K562 (cell line): Measurements from ENCODE around the gene TESK1. TPM values are rescaled to one million over a fixed set of nuclear protein-coding genes. Genes with fewer than 3 reads are reported as not detected.

Source experiments
- BHLHE40 ChIP-seq: IDR thresholded peaks from 2 replicates; pipeline ENCODE4 v1.6.1; 2011; ENCODE audit warnings: low read length, improper control_type of control experiment
- BMI1 ChIP-seq: fragments of 150-350 bp; IDR thresholded peaks from 2 replicates; pipeline ENCODE4 v1.6.1; 2014; ENCODE audit warnings: low read length
- BRD9 ChIP-seq: fragments of 450-650 bp; IDR thresholded peaks from 2 replicates; pipeline ENCODE4 v1.6.1; 2018; ENCODE audit warnings: low read depth; ENCODE audit not compliant: partially characterized antibody
- CBX2 ChIP-seq: fragments of 200-600 bp; sonication (generic); IDR thresholded peaks from one replicate; pipeline ENCODE4 v1.6.1; 2012; ENCODE audit warnings: mild to moderate bottlenecking, low read length, inconsistent platforms; ENCODE audit not compliant: insufficient read depth, poor library complexity, severe bottlenecking
- CHD4 ChIP-seq: fragments of 200-600 bp; sonication (generic); IDR thresholded peaks from 3 replicates; pipeline ENCODE4 v1.6.1; 2012; ENCODE audit warnings: low read depth, mild to moderate bottlenecking, mixed read lengths, low read length, inconsistent platforms; ENCODE audit not compliant: insufficient read depth, insufficient replicate concordance, poor library complexity, severe bottlenecking
- ELF4 ChIP-seq: fragments of 450-650 bp; formaldehyde crosslinking; IDR thresholded peaks from 2 replicates; pipeline ENCODE4 v1.4.0; 2022; ENCODE audit warnings: missing genetic modification characterization
- FOS ChIP-seq: IDR thresholded peaks from 3 replicates; pipeline ENCODE4 v1.6.1; 2011; ENCODE audit not compliant: insufficient read length; ENCODE audit errors: extremely low read depth
- GTF2E2 ChIP-seq: fragments of 200-800 bp; sonication (Bioruptor generic); IDR thresholded peaks from 2 replicates; pipeline ENCODE4 v1.6.1; 2016; ENCODE audit warnings: missing genetic modification characterization, missing compliant biosample characterization
- HLTF ChIP-seq: fragments of 450-650 bp; IDR thresholded peaks from 2 replicates; pipeline ENCODE4 v1.6.1; 2016
- KLF10 ChIP-seq: fragments of 250-450 bp; sonication (Bioruptor Pico); IDR thresholded peaks from 2 replicates; pipeline ENCODE4 v1.6.1; 2021; ENCODE audit warnings: matching md5 sums
- NR3C1 ChIP-seq: sonication (generic); formaldehyde crosslinking; IDR thresholded peaks from 2 replicates; pipeline ENCODE4 v1.8.1; 2022; ENCODE audit warnings: missing genetic modification reagents
- PHF8 ChIP-seq: fragments of 200-600 bp; sonication (generic); IDR thresholded peaks from 2 replicates; pipeline ENCODE4 v1.6.1; 2012; ENCODE audit warnings: mixed run types, mild to moderate bottlenecking, inconsistent platforms, low read length, moderate library complexity, borderline replicate concordance
- POLR2B ChIP-seq: fragments of 450-650 bp; IDR thresholded peaks from 2 replicates; pipeline ENCODE4 v1.6.1; 2018; ENCODE audit warnings: low read depth; ENCODE audit not compliant: partially characterized antibody
- RBM34 ChIP-seq: fragments of 200-400 bp; formaldehyde crosslinking; IDR thresholded peaks from 2 replicates; pipeline ENCODE4 v1.6.1; 2018; ENCODE audit warnings: low read length, borderline replicate concordance; ENCODE audit not compliant: insufficient read depth
- RNF2 ChIP-seq: sonication (generic); IDR thresholded peaks from 2 replicates; pipeline ENCODE4 v1.6.1; 2016
- SOX6 ChIP-seq: fragments of 450-650 bp; IDR thresholded peaks from 2 replicates; pipeline ENCODE4 v1.6.1; 2014; ENCODE audit warnings: mild to moderate bottlenecking
- TAF9B ChIP-seq: fragments of 450-650 bp; IDR thresholded peaks from 2 replicates; pipeline ENCODE4 v1.6.1; 2018; ENCODE audit warnings: mild to moderate bottlenecking; ENCODE audit not compliant: partially characterized antibody
- ZC3H11A ChIP-seq: IDR thresholded peaks from 2 replicates; pipeline ENCODE4 v1.6.1; 2012; ENCODE audit warnings: low read depth, low read length, improper control_type of control experiment
- ZFX ChIP-seq: sonication (generic); formaldehyde crosslinking; IDR thresholded peaks from 2 replicates; pipeline ENCODE4 v1.8.0; 2022; ENCODE audit warnings: mild to moderate bottlenecking, missing genetic modification reagents, moderate library complexity
- ZNF175 ChIP-seq: fragments of 200-800 bp; sonication (Bioruptor generic); IDR thresholded peaks from 2 replicates; pipeline ENCODE4 v1.6.1; 2016; ENCODE audit warnings: low read depth, mild to moderate bottlenecking, missing genetic modification characterization, missing compliant biosample characterization
- ZNF324 ChIP-seq: fragments of 250-450 bp; sonication (Bioruptor Pico); IDR thresholded peaks from 2 replicates; pipeline ENCODE4 v1.4.0; 2020; ENCODE audit warnings: mild to moderate bottlenecking
- ZNF586 ChIP-seq: fragments of 450-650 bp; formaldehyde crosslinking; conservative IDR thresholded peaks from 2 replicates; pipeline ENCODE4 v1.4.0; 2020; ENCODE audit warnings: mild to moderate bottlenecking, moderate library complexity
- ZNF766 ChIP-seq: fragments of 200-800 bp; sonication (Bioruptor generic); conservative IDR thresholded peaks from 2 replicates; pipeline ENCODE4 v1.6.1; 2016; ENCODE audit warnings: missing genetic modification characterization, missing compliant biosample characterization
- ZNF77 ChIP-seq: fragments of 250-450 bp; sonication (Bioruptor Pico); IDR thresholded peaks from 2 replicates; pipeline ENCODE4 v1.5.0; 2020
- polyA plus RNA-seq, 8 experiments: library from polyadenylated mRNA; depleted of rRNA in 4 of 8; stranded (reverse) in 5 of 8; unstranded in 3 of 8; fragments of >200 nt; fragmentation: Nextera tagmentation in 2 of 8; fragmentation: Illumina TruSeq in 1 of 8; extraction: Ambion mirVana in 2 of 8; extraction: Trizol in 1 of 8; gene quantifications; 2 replicates each; pipeline versions ENCODE4 v1.2.1 to v1.2.3, GENCODE V29; 2011 to 2014; ENCODE audit warnings: inconsistent platforms in 1 of 8, missing spikeins in 1 of 8
- total RNA-seq, 7 experiments: library from RNA; depleted of rRNA in 6 of 7; stranded (reverse); fragments of >200 nt in 6 of 7; fragmentation: Illumina TruSeq in 2 of 7; extraction: Trizol in 2 of 7; gene quantifications; 2 replicates each; pipeline versions ENCODE4 v1.2.1 to v1.2.3, GENCODE V29; 2011 to 2021; ENCODE audit warnings: low replicate concordance in 1 of 7
- TF ChIP-seq, protein P1 (sequence below): sonication (generic); formaldehyde crosslinking; IDR thresholded peaks from 2 replicates; pipeline ENCODE4 v1.8.0; 2022; ENCODE audit warnings: mild to moderate bottlenecking, missing genetic modification reagents, borderline replicate concordance
- TF ChIP-seq, protein P2 (sequence below): fragments of 250-450 bp; sonication (Bioruptor Pico); IDR thresholded peaks from 2 replicates; pipeline ENCODE4 v1.9.0; 2021; ENCODE audit warnings: mild to moderate bottlenecking, inconsistent platforms

The TESK1 gene
- total and polyA plus RNA-seq, 9 of the 15 experiments (the other 6 are each of a cell fraction or from before 2014, with no cell fraction given): 0.07 to 10.4 (median 4.1) TPM

DNA sequence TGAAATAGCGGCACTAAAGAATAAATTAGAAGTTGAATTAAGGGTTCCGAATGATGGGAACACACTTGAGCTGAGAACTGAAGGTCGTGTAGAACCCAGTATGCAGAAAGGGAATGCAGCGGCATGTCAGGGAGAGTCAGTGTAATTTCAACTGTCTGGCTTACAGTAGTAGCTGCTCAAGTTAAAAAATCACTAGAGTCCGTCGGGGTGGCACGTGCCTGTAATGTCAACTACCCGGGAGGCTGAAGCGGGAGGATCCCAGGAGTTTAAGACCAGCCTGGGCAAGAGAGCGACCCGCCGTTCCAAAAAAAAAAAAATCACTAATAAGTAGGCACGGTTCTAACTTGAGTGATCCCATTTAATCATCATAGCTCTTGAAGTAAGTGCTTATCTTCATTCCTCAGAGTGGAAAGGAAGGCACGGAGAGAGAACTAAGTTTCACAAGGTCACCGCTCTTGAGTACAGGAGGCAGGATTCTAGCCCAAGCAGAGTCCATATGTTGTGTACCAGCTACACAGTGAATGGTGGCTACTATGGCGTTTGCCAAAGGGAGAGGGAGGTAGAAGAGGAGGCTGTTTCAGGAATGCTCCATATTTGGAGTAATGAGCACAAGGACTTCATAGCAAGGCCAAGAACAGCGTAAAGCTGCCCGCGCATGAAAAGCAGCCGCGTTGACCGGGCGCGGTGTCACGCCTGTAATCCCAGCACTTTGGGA is 51.9 kb downstream of the TESK1 start (continued):
- TF ChIP-seq, protein P1, sequence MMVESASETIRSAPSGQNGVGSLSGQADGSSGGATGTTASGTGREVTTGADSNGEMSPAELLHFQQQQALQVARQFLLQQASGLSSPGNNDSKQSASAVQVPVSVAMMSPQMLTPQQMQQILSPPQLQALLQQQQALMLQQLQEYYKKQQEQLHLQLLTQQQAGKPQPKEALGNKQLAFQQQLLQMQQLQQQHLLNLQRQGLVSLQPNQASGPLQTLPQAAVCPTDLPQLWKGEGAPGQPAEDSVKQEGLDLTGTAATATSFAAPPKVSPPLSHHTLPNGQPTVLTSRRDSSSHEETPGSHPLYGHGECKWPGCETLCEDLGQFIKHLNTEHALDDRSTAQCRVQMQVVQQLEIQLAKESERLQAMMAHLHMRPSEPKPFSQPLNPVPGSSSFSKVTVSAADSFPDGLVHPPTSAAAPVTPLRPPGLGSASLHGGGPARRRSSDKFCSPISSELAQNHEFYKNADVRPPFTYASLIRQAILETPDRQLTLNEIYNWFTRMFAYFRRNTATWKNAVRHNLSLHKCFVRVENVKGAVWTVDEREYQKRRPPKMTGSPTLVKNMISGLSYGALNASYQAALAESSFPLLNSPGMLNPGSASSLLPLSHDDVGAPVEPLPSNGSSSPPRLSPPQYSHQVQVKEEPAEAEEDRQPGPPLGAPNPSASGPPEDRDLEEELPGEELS (CRISPR knock-in tag): no peak
- peak; percentile 53 for TF ChIP-seq CHD4
- no peak for TF ChIP-seq SOX6
- TF ChIP-seq ELF4 (CRISPR knock-in tag): no peak
- TF ChIP-seq FOS: no peak
- TF ChIP-seq PHF8: 0 out of 2 replicates have a peak, but pooled peaks have one; percentile 23
- TF ChIP-seq BMI1: no peak
- TF ChIP-seq, protein P2, sequence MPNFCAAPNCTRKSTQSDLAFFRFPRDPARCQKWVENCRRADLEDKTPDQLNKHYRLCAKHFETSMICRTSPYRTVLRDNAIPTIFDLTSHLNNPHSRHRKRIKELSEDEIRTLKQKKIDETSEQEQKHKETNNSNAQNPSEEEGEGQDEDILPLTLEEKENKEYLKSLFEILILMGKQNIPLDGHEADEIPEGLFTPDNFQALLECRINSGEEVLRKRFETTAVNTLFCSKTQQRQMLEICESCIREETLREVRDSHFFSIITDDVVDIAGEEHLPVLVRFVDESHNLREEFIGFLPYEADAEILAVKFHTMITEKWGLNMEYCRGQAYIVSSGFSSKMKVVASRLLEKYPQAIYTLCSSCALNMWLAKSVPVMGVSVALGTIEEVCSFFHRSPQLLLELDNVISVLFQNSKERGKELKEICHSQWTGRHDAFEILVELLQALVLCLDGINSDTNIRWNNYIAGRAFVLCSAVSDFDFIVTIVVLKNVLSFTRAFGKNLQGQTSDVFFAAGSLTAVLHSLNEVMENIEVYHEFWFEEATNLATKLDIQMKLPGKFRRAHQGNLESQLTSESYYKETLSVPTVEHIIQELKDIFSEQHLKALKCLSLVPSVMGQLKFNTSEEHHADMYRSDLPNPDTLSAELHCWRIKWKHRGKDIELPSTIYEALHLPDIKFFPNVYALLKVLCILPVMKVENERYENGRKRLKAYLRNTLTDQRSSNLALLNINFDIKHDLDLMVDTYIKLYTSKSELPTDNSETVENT (CRISPR knock-in tag): 0 out of 2 replicates have a peak, but pooled peaks have one; percentile 15
- no peak for TF ChIP-seq ZNF77
- TF ChIP-seq ZNF586: no peak
- TF ChIP-seq ZNF175 (CRISPR knock-in tag): 0 out of 2 replicates have a peak, but pooled peaks have one; percentile 1
- TF ChIP-seq RBM34: no peak
- TF ChIP-seq RNF2: no peak
- TF ChIP-seq ZC3H11A: no peak
- no peak for TF ChIP-seq CBX2
- TF ChIP-seq BHLHE40: 0 out of 2 replicates have a peak, but pooled peaks have one; percentile 15
- TF ChIP-seq ZFX (CRISPR knock-in tag): peak; percentile 28
- TF ChIP-seq KLF10 (CRISPR knock-in tag): no peak
- TF ChIP-seq BRD9: no peak
- TF ChIP-seq TAF9B: no peak
- TF ChIP-seq NR3C1 (CRISPR knock-in tag): no peak
- no peak for TF ChIP-seq ZNF766 (CRISPR knock-in tag)
- no peak for TF ChIP-seq POLR2B
- 0 out of 2 replicates have a peak, but pooled peaks have one; percentile 5 for TF ChIP-seq HLTF
- TF ChIP-seq ZNF324 (CRISPR knock-in tag): no peak
- TF ChIP-seq GTF2E2 (tag): no peak
